K562 (cell line): ENCODE measurements around the gene UBL3. TPM values are rescaled to one million over a fixed set of nuclear protein-coding genes. Genes with fewer than 3 reads are reported as not detected.

Source experiments
- ADNP ChIP-seq: fragments of 200-800 bp; sonication (Bioruptor generic); IDR thresholded peaks from 2 replicates; pipeline ENCODE4 v1.6.1; 2016; ENCODE audit warnings: missing genetic modification characterization, missing compliant biosample characterization
- ERF ChIP-seq: fragments of 450-650 bp; formaldehyde crosslinking; IDR thresholded peaks from 2 replicates; pipeline ENCODE4 v1.4.0; 2020; ENCODE audit warnings: mild to moderate bottlenecking, mixed read lengths
- FOXA3 ChIP-seq, 2 experiments: fragments of 450-650 bp in 1 of 2; sonication (generic) in 1 of 2; formaldehyde crosslinking; IDR thresholded peaks in 1 of 2; conservative IDR thresholded peaks in 1 of 2; 2 replicates each; pipeline versions ENCODE4 v1.4.0 to v1.8.0; 2020 to 2022; ENCODE audit warnings: mild to moderate bottlenecking in 2 of 2, missing genetic modification reagents in 1 of 2
- HMGN3 ChIP-seq: IDR thresholded peaks from 2 replicates; pipeline ENCODE4 v1.6.1; 2011; ENCODE audit warnings: borderline replicate concordance, low read depth, mild to moderate bottlenecking, mixed read lengths, low read length; ENCODE audit not compliant: insufficient read length; ENCODE audit errors: extremely low read depth
- POLR2AphosphoS5 ChIP-seq: IDR thresholded peaks from 2 replicates; pipeline ENCODE4 v1.6.1; 2011; ENCODE audit warnings: mild to moderate bottlenecking, low read depth, low read length, moderate library complexity; ENCODE audit not compliant: control insufficient read depth, insufficient read depth
- RBM25 ChIP-seq: fragments of 200-400 bp; formaldehyde crosslinking; IDR thresholded peaks from 2 replicates; pipeline ENCODE4 v1.6.1; 2018; ENCODE audit warnings: low read length, low read depth, moderate library complexity; ENCODE audit not compliant: severe bottlenecking
- SAFB ChIP-seq: fragments of 200-400 bp; formaldehyde crosslinking; IDR thresholded peaks from 2 replicates; pipeline ENCODE4 v1.6.1; 2017; ENCODE audit warnings: low read depth, low read length, borderline replicate concordance
- SAP30 ChIP-seq: fragments of 200-600 bp; sonication (generic); IDR thresholded peaks from 2 replicates; pipeline ENCODE4 v1.6.1; 2012; ENCODE audit warnings: borderline replicate concordance, low read depth, mild to moderate bottlenecking, moderate library complexity, low read length, control low read depth, inconsistent platforms; ENCODE audit not compliant: insufficient read depth, poor library complexity, severe bottlenecking
- TCF7 ChIP-seq: sonication (generic); IDR thresholded peaks from 2 replicates; pipeline ENCODE4 v1.6.1; 2016; ENCODE audit warnings: antibody characterized with exemption, borderline replicate concordance
- ZNF165 ChIP-seq: fragments of 250-450 bp; sonication (Bioruptor Pico); IDR thresholded peaks from 2 replicates; pipeline ENCODE4 v1.4.0; 2020; ENCODE audit warnings: borderline replicate concordance
- ZNF274 ChIP-seq: IDR thresholded peaks from 2 replicates; pipeline ENCODE4 v1.6.1; 2011; ENCODE audit warnings: low read depth, mild to moderate bottlenecking, low read length, moderate library complexity, borderline replicate concordance
- polyA plus RNA-seq, 8 experiments: library from polyadenylated mRNA; depleted of rRNA in 4 of 8; stranded (reverse) in 5 of 8; unstranded in 3 of 8; fragments of >200 nt; fragmentation: Nextera tagmentation in 2 of 8; fragmentation: Illumina TruSeq in 1 of 8; extraction: Ambion mirVana in 2 of 8; extraction: Trizol in 1 of 8; gene quantifications; 2 replicates each; pipeline versions ENCODE4 v1.2.1 to v1.2.3, GENCODE V29; 2011 to 2014; ENCODE audit warnings: inconsistent platforms in 1 of 8, missing spikeins in 1 of 8
- total RNA-seq, 7 experiments: library from RNA; depleted of rRNA in 6 of 7; stranded (reverse); fragments of >200 nt in 6 of 7; fragmentation: Illumina TruSeq in 2 of 7; extraction: Trizol in 2 of 7; gene quantifications; 2 replicates each; pipeline versions ENCODE4 v1.2.1 to v1.2.3, GENCODE V29; 2011 to 2021; ENCODE audit warnings: low replicate concordance in 1 of 7
- TF ChIP-seq, protein P1 (sequence below): fragments of 450-650 bp; conservative IDR thresholded peaks from 2 replicates; pipeline ENCODE4 v1.6.1; 2016; ENCODE audit warnings: missing genetic modification characterization, low read depth, mild to moderate bottlenecking, control low read depth, missing compliant biosample characterization
- TF ChIP-seq, protein P2 (sequence below): fragments of 150-350 bp; conservative IDR thresholded peaks from 2 replicates; pipeline ENCODE4 v1.6.1; 2014; ENCODE audit warnings: low read length

UBL3 gene
- total and polyA plus RNA-seq, 9 of the 15 experiments (the other 6 are each of a cell fraction or from before 2014, with no cell fraction given), result 0.64 to 2.4 (median 1.8) TPM

DNA sequence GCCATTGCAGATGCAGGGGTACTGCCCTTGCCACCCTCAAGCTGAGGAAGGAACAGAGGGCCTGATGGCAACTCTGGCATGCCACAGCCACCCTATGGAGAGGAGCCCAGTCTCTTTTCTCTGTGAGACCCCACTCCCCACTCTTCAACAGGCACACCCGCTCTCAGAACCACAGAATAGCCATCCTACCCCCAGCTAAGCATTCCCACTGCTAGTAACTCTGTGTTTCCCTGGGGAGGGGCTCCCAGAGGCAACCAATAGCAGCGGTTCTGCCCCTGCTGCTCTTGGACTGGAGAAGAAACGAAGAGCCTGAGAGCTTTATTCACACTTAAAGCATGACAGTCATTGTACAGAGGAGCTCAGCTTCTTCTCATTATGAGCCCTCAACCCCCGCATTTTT lies 49.3 kb downstream of the UBL3 start (continued):
- TF ChIP-seq, protein P1, sequence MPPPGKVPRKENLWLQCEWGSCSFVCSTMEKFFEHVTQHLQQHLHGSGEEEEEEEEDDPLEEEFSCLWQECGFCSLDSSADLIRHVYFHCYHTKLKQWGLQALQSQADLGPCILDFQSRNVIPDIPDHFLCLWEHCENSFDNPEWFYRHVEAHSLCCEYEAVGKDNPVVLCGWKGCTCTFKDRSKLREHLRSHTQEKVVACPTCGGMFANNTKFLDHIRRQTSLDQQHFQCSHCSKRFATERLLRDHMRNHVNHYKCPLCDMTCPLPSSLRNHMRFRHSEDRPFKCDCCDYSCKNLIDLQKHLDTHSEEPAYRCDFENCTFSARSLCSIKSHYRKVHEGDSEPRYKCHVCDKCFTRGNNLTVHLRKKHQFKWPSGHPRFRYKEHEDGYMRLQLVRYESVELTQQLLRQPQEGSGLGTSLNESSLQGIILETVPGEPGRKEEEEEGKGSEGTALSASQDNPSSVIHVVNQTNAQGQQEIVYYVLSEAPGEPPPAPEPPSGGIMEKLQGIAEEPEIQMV (tag), result no peak
- TF ChIP-seq ADNP, result no peak
- TF ChIP-seq ERF, result no peak
- TF ChIP-seq TCF7, result no peak
- TF ChIP-seq ZNF165 (CRISPR knock-in tag), result no peak
- no peak for TF ChIP-seq FOXA3 (CRISPR knock-in tag; conservative IDR thresholded peaks at IDR 0.05 in 1 of 2, IDR thresholded peaks at IDR 0.05 in 1 of 2)
- TF ChIP-seq, protein P2, sequence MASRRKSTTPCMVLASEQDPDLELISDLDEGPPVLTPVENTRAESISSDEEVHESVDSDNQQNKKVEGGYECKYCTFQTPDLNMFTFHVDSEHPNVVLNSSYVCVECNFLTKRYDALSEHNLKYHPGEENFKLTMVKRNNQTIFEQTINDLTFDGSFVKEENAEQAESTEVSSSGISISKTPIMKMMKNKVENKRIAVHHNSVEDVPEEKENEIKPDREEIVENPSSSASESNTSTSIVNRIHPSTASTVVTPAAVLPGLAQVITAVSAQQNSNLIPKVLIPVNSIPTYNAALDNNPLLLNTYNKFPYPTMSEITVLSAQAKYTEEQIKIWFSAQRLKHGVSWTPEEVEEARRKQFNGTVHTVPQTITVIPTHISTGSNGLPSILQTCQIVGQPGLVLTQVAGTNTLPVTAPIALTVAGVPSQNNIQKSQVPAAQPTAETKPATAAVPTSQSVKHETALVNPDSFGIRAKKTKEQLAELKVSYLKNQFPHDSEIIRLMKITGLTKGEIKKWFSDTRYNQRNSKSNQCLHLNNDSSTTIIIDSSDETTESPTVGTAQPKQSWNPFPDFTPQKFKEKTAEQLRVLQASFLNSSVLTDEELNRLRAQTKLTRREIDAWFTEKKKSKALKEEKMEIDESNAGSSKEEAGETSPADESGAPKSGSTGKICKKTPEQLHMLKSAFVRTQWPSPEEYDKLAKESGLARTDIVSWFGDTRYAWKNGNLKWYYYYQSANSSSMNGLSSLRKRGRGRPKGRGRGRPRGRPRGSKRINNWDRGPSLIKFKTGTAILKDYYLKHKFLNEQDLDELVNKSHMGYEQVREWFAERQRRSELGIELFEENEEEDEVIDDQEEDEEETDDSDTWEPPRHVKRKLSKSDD, result no peak
- no peak for TF ChIP-seq SAFB
- TF ChIP-seq POLR2AphosphoS5, result no peak
- TF ChIP-seq SAP30, result no peak
- TF ChIP-seq RBM25, result no peak
- TF ChIP-seq HMGN3, result no peak
- TF ChIP-seq ZNF274, result no peak
- TF ChIP-seq, all 486 proteins: peak for 0
